ENCODE results near the gene AIF1L. TPM values are rescaled to one million over a fixed set of nuclear protein-coding genes. Genes with fewer than 3 reads are reported as not detected.
"Not testable (repeated sequence)": the region's sequence is repeated elsewhere in the genome, so short reads cannot be mapped to it uniquely, and the experiment has no call there.

Gene AIF1L
- total and polyA plus RNA-seq, 9 donors, result 19.3 to 33.2 (median 23.3) TPM

DNA sequence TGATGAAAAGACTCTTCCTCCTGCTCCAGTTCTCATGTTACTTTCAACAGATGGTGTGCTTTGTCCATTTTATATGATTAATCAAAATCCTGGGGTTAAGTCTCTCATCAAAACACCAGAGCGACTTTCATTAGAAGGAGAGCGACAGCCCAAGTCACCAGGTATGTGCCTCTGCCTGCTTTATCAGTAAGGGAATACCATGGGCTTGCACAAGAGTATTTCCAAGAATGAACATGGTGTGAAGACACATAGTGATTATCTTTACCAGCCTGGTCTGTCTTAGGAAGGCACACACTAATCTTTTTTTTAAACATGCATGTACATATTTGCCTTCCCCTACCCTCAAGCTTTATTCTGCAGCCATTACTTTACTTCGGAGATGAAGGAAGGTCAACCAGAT lies 44.2 kb downstream of the AIF1L start:
- Histone ChIP-seq H3K36me3 (ENCODE audit: control insufficient read depth, insufficient read depth, low read length) (peaks cover 62% of the 10 kb centered on the region), H3K4me1 (ENCODE audit: control insufficient read depth, insufficient read depth, low read length) (no peaks in the 10 kb centered on the region), H3K9me3 (replicated peaks; ENCODE audit: control insufficient read depth, low read depth, low read length) (no peaks in the 10 kb centered on the region), H3K27me3 (ENCODE audit: control insufficient read depth, insufficient read depth, low read length) (no peaks in the 10 kb centered on the region), H3K4me3 (ENCODE audit: low read length) (no peak overlapping the region), H3K27ac (ENCODE audit: low read length) (no peak overlapping the region)
- no CpG with 5 or more reads among the region's 3 CpGs for WGBS (ENCODE audit: insufficient coverage)
- DNase-seq, result no peak

DNA sequence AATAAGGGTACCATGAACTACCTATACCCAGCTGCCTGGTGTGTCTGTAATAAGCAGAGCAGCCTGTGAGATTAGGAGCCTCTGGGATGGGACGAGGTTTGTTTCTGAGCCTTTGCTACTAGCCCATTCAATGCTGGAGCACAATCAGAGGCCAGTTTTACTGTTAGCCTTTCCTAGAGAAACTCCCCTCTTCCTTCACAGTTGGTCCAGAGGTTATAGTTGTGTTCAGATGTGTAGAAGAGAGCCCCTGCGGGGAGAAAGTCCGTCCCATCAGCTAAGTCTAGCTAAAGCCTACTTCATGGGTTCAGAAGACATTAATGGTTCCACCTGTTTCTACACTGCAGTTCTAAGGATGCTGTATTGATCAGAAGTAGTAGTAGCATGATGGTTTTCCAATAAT lies 45.8 kb downstream of the AIF1L start:
- H3K36me3 ChIP-seq (ENCODE audit: control insufficient read depth, insufficient read depth, low read length), result peaks cover 59% of the 10 kb centered on the region

DNA sequence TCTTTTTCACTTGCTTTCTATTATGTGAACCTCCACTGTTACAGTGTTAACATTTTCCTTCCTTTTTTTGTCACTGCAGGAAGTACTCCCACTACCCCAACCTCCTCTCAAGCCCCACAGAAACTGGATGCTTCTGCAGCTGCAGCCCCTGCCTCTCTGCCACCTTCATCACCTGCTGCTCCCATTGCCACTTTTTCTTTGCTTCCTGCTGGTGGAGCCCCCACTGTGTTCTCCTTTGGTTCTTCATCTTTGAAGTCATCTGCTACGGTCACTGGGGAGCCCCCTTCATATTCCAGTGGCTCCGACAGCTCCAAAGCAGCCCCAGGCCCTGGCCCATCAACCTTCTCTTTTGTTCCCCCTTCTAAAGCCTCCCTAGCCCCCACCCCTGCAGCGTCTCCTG lies 47.9 kb downstream of the AIF1L start:
- Histone ChIP-seq H3K4me3 (ENCODE audit: low read length) (no peak overlapping the region), H3K27ac (ENCODE audit: low read length) (no peak overlapping the region), H3K27me3 (ENCODE audit: control insufficient read depth, insufficient read depth, low read length) (no peaks in the 10 kb centered on the region), H3K4me1 (ENCODE audit: control insufficient read depth, insufficient read depth, low read length) (no peaks in the 10 kb centered on the region), H3K9me3 (replicated peaks; ENCODE audit: control insufficient read depth, low read depth, low read length) (no peaks in the 10 kb centered on the region), H3K36me3 (ENCODE audit: control insufficient read depth, insufficient read depth, low read length) (peaks cover 61% of the 10 kb centered on the region)
- WGBS (ENCODE audit: insufficient coverage), result 91% methylated on average over 3 of the region's 3 CpGs
- DNase-seq, result no peak

More for the DNA sequence above, 45.8 kb downstream of the AIF1L start:
- no CpG with 5 or more reads among the region's 3 CpGs for WGBS (ENCODE audit: insufficient coverage)
- Histone ChIP-seq H3K4me1 (ENCODE audit: control insufficient read depth, insufficient read depth, low read length) (no peaks in the 10 kb centered on the region), H3K4me3 (ENCODE audit: low read length) (no peak overlapping the region), H3K27ac (ENCODE audit: low read length) (no peak overlapping the region), H3K9me3 (replicated peaks; ENCODE audit: control insufficient read depth, low read depth, low read length) (no peaks in the 10 kb centered on the region), H3K27me3 (ENCODE audit: control insufficient read depth, insufficient read depth, low read length) (no peaks in the 10 kb centered on the region)
- DNase-seq, result no peak

DNA sequence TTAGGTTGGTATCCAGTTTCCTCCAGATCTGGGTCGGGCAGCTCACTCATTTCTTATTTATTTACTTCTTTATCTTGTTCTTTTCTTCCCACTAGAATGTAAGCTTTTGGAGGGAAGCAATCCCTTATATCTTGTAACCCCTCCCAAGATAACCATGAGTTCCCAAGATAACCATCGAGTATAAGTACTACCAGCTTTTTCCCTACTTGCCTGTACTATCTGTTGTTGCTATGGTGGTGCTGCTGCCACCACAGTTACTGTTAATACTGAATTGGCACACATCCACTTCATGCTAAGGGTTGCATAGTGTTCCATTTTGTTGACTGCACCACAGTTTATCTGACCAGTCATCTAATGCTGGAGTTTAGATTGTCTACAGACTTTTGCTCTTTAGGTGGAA lies 48.9 kb downstream of the AIF1L start:
- Histone ChIP-seq H3K9me3 (replicated peaks; ENCODE audit: control insufficient read depth, low read depth, low read length) (no peaks in the 10 kb centered on the region), H3K27ac (ENCODE audit: low read length) (no peak overlapping the region), H3K4me1 (ENCODE audit: control insufficient read depth, insufficient read depth, low read length) (no peaks in the 10 kb centered on the region), H3K27me3 (ENCODE audit: control insufficient read depth, insufficient read depth, low read length) (no peaks in the 10 kb centered on the region), H3K4me3 (ENCODE audit: low read length) (no peak overlapping the region), H3K36me3 (ENCODE audit: control insufficient read depth, insufficient read depth, low read length) (peaks cover 59% of the 10 kb centered on the region)
- DNase-seq, result no peak
- no CpG with 5 or more reads among the region's 2 CpGs for WGBS (ENCODE audit: insufficient coverage)

DNA sequence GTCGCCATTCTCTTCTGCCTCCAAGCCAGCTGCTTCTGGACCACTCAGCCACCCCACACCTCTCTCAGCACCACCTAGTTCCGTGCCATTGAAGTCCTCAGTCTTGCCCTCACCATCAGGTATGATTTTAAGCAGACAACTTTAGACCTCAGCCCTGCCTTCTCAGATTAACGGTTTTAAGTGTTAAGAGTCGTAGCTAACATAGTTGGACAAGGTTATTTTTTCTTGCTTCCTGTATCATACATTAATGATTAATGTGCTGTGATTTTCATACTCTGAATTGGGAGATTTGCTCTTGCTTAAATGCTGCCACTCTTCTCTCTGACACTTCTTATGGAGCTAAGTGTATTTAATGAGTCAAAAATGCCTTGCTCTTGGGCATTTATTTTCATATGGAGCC lies 49.9 kb downstream of the AIF1L start:
- H3K36me3 ChIP-seq (ENCODE audit: control insufficient read depth, insufficient read depth, low read length), result peaks cover 64% of the 10 kb centered on the region
- no peaks in the 10 kb centered on the region for H3K27me3 ChIP-seq (ENCODE audit: control insufficient read depth, insufficient read depth, low read length)
- H3K9me3 ChIP-seq (replicated peaks; ENCODE audit: control insufficient read depth, low read depth, low read length), result no peaks in the 10 kb centered on the region
- no peak overlapping the region for H3K4me3 ChIP-seq (ENCODE audit: low read length)
- no peak for DNase-seq
- no peaks in the 10 kb centered on the region for H3K4me1 ChIP-seq (ENCODE audit: control insufficient read depth, insufficient read depth, low read length)
- 86% methylated on average over 1 of the region's 4 CpGs for WGBS (ENCODE audit: insufficient coverage)
- H3K27ac ChIP-seq (ENCODE audit: low read length), result no peak overlapping the region

DNA sequence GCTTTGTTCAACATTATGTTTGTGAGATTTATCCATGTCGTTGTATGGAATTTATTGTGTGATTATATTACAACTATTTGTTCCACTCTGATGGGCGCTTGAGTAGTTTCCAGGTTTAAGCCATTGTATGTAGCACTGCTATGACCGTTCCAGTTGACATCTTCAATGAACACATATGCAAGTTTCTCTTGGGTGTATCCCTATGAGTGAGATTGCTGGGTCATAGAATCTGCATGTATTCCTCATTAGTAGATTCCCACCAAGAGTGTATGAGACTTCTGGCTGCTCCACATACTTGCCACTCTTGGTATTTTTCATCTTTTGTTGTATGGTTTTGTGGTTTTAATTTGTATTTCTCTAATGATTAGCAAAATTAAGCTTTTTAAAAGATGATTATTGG lies 51.9 kb downstream of the AIF1L start:
- peaks cover 71% of the 10 kb centered on the region for H3K36me3 ChIP-seq (ENCODE audit: control insufficient read depth, insufficient read depth, low read length)
- H3K27ac ChIP-seq (ENCODE audit: low read length), result no peak overlapping the region
- no peaks in the 10 kb centered on the region for H3K27me3 ChIP-seq (ENCODE audit: control insufficient read depth, insufficient read depth, low read length)
- no peaks in the 10 kb centered on the region for H3K9me3 ChIP-seq (replicated peaks; ENCODE audit: control insufficient read depth, low read depth, low read length)
- no peak for DNase-seq
- H3K4me1 ChIP-seq (ENCODE audit: control insufficient read depth, insufficient read depth, low read length), result no peaks in the 10 kb centered on the region
- no peak overlapping the region for H3K4me3 ChIP-seq (ENCODE audit: low read length)
- no CpG with 5 or more reads among the region's 3 CpGs for WGBS (ENCODE audit: insufficient coverage)

DNA sequence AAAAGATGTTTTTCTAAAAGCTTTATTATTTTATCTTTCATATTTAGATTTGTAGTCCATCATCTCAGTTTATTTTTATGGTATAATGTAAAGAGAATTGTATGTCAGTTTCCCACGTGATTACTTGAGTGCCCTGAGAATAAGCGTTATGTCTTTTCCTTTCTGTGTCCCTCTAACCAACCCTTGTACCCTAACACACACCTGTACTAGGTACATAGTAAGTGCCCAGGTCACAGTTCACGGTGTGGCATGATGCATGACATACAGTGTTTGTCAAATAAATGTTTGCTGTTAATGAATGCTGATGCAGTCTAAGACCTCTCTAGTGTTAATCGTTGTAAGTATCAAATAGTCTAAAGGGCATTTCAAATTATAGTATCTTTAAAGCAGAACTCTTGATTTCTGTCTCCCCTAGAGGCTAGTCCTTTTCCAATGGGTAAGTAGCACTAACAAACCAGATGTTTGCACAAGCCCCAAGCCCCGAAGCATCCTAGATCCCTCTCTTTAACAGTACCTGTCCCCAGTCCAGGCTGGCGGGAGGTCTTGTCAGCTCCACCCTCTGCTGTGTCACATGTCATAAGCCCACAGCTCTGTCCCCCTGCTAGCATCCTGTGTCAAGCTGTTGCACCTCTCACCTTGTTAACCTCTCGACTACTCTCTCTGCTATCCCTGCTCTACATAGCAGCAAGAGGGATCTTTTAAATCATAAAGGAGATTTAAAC lies 52.8 kb downstream of the AIF1L start:
- WGBS (ENCODE audit: insufficient coverage), result 73% methylated on average over 2 of the region's 7 CpGs
- peaks cover 75% of the 10 kb centered on the region for H3K36me3 ChIP-seq (ENCODE audit: control insufficient read depth, insufficient read depth, low read length)
- no peaks in the 10 kb centered on the region for H3K27me3 ChIP-seq (ENCODE audit: control insufficient read depth, insufficient read depth, low read length)
- H3K4me3 ChIP-seq (ENCODE audit: low read length), result no peak overlapping the region
- H3K27ac ChIP-seq (ENCODE audit: low read length), result no peak overlapping the region
- no peak for DNase-seq
- H3K4me1 ChIP-seq (ENCODE audit: control insufficient read depth, insufficient read depth, low read length), result no peaks in the 10 kb centered on the region
- H3K9me3 ChIP-seq (replicated peaks; ENCODE audit: control insufficient read depth, low read depth, low read length), result no peaks in the 10 kb centered on the region

DNA sequence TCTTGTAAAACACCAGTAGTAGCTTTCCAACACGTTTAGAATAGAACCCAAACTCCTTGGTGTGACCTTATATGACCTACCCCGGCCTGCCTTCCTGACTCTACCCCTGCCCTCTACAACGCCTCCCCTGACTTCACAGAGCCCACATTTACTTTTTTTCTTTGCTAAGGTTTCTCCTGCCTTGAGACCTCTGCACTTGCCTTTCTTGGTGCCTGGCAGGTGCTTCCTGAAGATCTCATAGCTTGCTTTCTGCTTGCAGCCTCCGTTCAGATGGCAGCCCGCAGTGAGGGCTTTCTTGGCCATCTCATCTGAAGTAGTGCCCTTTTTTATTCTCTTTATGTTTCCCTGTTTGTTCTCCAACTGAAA lies 53.3 kb downstream of the AIF1L start:
- Histone ChIP-seq H3K27ac (ENCODE audit: low read length) (no peak overlapping the region), H3K9me3 (replicated peaks; ENCODE audit: control insufficient read depth, low read depth, low read length) (no peaks in the 10 kb centered on the region), H3K4me3 (ENCODE audit: low read length) (no peak overlapping the region), H3K27me3 (ENCODE audit: control insufficient read depth, insufficient read depth, low read length) (no peaks in the 10 kb centered on the region), H3K36me3 (ENCODE audit: control insufficient read depth, insufficient read depth, low read length) (peaks cover 76% of the 10 kb centered on the region), H3K4me1 (ENCODE audit: control insufficient read depth, insufficient read depth, low read length) (no peaks in the 10 kb centered on the region)
- no peak for DNase-seq
- WGBS (ENCODE audit: insufficient coverage), result 75% methylated on average over 5 of the region's 5 CpGs

DNA sequence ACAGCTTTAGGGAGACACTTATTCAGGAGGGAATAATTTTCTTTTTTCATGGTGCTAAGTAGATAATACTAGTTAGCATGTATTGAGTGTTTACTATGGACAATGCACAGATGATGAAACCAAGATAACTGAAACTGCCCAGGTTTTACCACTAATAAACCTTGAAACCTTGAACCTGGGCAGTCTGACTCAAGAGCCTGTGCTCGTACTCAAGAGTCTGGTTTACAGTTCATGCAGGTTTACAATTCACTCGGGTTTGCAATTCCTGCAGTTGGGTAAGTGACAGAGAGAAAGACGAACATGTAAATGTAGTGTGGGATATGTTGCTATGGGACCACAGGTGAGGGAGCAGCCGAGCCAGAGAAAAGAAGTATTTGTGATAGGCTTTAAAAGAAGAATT lies 57.3 kb downstream of the AIF1L start:
- H3K36me3 ChIP-seq (ENCODE audit: control insufficient read depth, insufficient read depth, low read length), result peaks cover 53% of the 10 kb centered on the region
- H3K4me1 ChIP-seq (ENCODE audit: control insufficient read depth, insufficient read depth, low read length), result no peaks in the 10 kb centered on the region
- no peaks in the 10 kb centered on the region for H3K27me3 ChIP-seq (ENCODE audit: control insufficient read depth, insufficient read depth, low read length)
- 82% methylated on average over 4 of the region's 4 CpGs for WGBS (ENCODE audit: insufficient coverage)
- no peak overlapping the region for H3K4me3 ChIP-seq (ENCODE audit: low read length)
- DNase-seq, result no peak
- no peaks in the 10 kb centered on the region for H3K9me3 ChIP-seq (replicated peaks; ENCODE audit: control insufficient read depth, low read depth, low read length)
- no peak overlapping the region for H3K27ac ChIP-seq (ENCODE audit: low read length)

DNA sequence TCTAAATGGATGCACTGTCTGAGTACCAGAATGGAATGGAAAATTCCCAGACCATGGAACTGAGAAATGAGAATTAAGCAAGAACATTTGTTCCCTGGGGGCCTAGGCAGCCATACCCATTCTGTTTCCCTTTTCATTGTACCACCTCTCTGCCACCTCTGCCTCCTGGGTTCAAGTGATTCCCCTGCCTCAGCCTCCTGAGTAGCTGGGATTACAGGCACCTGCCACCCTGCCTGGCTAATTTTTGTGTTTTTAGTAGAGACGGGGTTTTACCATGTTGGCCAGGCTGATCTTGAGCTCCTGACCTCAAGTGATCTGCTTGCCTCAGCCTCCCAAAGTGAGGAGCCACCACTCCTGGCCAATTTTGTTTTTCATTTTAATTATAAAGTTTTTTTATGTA lies 62.3 kb downstream of the AIF1L start:
- no CpG with 5 or more reads among the region's 1 CpG for WGBS (ENCODE audit: insufficient coverage)
- not testable (repeated sequence) for H3K4me3 ChIP-seq (ENCODE audit: low read length); H3K27me3 ChIP-seq (ENCODE audit: control insufficient read depth, insufficient read depth, low read length); DNase-seq; H3K4me1 ChIP-seq (ENCODE audit: control insufficient read depth, insufficient read depth, low read length); H3K27ac ChIP-seq (ENCODE audit: low read length); H3K9me3 ChIP-seq (replicated peaks; ENCODE audit: control insufficient read depth, low read depth, low read length)
- H3K36me3 ChIP-seq (ENCODE audit: control insufficient read depth, insufficient read depth, low read length), result peaks cover 44% of the 10 kb centered on the region
